GM12878 (cell line): ENCODE data around the gene ITPR2. TPM values are rescaled to one million over a fixed set of nuclear protein-coding genes. Genes with fewer than 3 reads are reported as not detected.

Experiments used
- ATAC-seq: fragments of 200-7000 bp; cut with Tn5 transposase; 3 replicates; pipeline ENCODE4 v1.9.1; 2020; ENCODE audit warnings: mild to moderate bottlenecking, moderate library complexity
- BruUV-seq: library from RNA; stranded (reverse); fragments of 400-500 nt; replicated peaks from 2 replicates; lab custom pipeline; 2021; lab: Mats Ljungman, UMichigan
- CTCF ChIA-PET: fragments of 300-600 bp; sonication (Branson Sonifier 250); formaldehyde crosslinking; extraction: SDS; loops from one replicate; lab custom pipeline; 2021; ENCODE audit warnings: inconsistent platforms; lab: Yijun Ruan, JAX
- POLR2A ChIA-PET: fragments of 350-600 bp; formaldehyde crosslinking; extraction: SDS; loops from one replicate; lab custom pipeline; 2021; ENCODE audit warnings: inconsistent platforms; lab: Charles Lee
- RAD21 ChIA-PET: fragments of 300-600 bp; sonication (Branson Sonifier 250); formaldehyde crosslinking; loops from one replicate; lab custom pipeline; 2023; ENCODE audit warnings: antibody characterized with exemption; ENCODE audit not compliant: unreplicated experiment; lab: Charles Lee
- SMC1A ChIA-PET: fragments of 300-600 bp; sonication (Branson Sonifier 250); formaldehyde crosslinking; loops from one replicate; lab custom pipeline; 2023; ENCODE audit not compliant: unreplicated experiment, uncharacterized antibody; lab: Charles Lee
- DNase-seq: peaks from one replicate; pipeline ENCODE4 v3.0.0-alpha.2; 2011; ENCODE audit warnings: low read depth, low spot score
- FAIRE-seq: peaks from 3 replicates; lab custom pipeline; 2011; peaks lifted over from hg19 to GRCh38; lab: Jason Lieb, UNC
- H2AFZ ChIP-seq: 2 replicates; pipeline ENCODE4 v1.6.0; 2011; ENCODE audit warnings: low read depth, low read length, control low read depth; ENCODE audit not compliant: control insufficient read depth
- H3K27ac ChIP-seq: 2 replicates; pipeline ENCODE4 v1.5.1; 2011; ENCODE audit warnings: control low read depth; ENCODE audit not compliant: control insufficient read depth, insufficient read depth
- H3K27me3 ChIP-seq, 2 experiments: replicated peaks in 1 of 2; 2 replicates each; pipeline versions ENCODE4 v1.6.0 to v1.6.1; 2011; ENCODE audit warnings: low read length in 1 of 2; ENCODE audit not compliant: control insufficient read depth in 2 of 2, insufficient read depth in 2 of 2
- H3K36me3 ChIP-seq, 2 experiments: 2 replicates each; pipeline ENCODE4 v1.5.1; 2011; ENCODE audit warnings: low read length in 1 of 2; ENCODE audit not compliant: control insufficient read depth in 2 of 2, insufficient read depth in 2 of 2
- H3K4me1 ChIP-seq: 2 replicates; pipeline ENCODE4 v1.6.1; 2011; ENCODE audit warnings: mild to moderate bottlenecking, low read length, moderate library complexity, mixed read lengths; ENCODE audit not compliant: control insufficient read depth, insufficient read depth
- H3K4me2 ChIP-seq: 2 replicates; pipeline ENCODE4 v1.6.0; 2011; ENCODE audit warnings: control low read depth; ENCODE audit not compliant: control insufficient read depth, insufficient read depth
- H3K4me3 ChIP-seq: fragments of 200-600 bp; sonication (generic); 2 replicates; pipeline ENCODE4 v1.5.1; 2016
- H3K79me2 ChIP-seq: 2 replicates; pipeline ENCODE4 v1.6.0; 2011; ENCODE audit warnings: low read length; ENCODE audit not compliant: control insufficient read depth, insufficient read depth
- H3K9ac ChIP-seq: 2 replicates; pipeline ENCODE4 v1.8.0; 2011; ENCODE audit warnings: low read length, control low read depth, mixed read lengths; ENCODE audit not compliant: control insufficient read depth, insufficient read depth
- H3K9me3 ChIP-seq: replicated peaks from 3 replicates; pipeline ENCODE4 v1.5.1; 2011; ENCODE audit warnings: mild to moderate bottlenecking, low read length; ENCODE audit not compliant: control insufficient read depth, insufficient read depth
- H4K20me1 ChIP-seq: 2 replicates; pipeline ENCODE4 v1.6.0; 2011; ENCODE audit not compliant: control insufficient read depth, insufficient read depth
- ATF3 ChIP-seq: IDR thresholded peaks from 2 replicates; pipeline ENCODE4 v1.6.1; 2011; ENCODE audit warnings: low read depth, mild to moderate bottlenecking, low read length, moderate library complexity, borderline replicate concordance; ENCODE audit errors: extremely low read depth
- BHLHE40 ChIP-seq, 2 experiments: fragments of 450-650 bp in 1 of 2; IDR thresholded peaks; 2 replicates each; pipeline ENCODE4 v1.6.1; 2011 to 2017; ENCODE audit warnings: low read depth in 2 of 2, borderline replicate concordance in 1 of 2, improper control_type of control experiment in 1 of 2, low read length in 1 of 2, mild to moderate bottlenecking in 1 of 2
- CBX5 ChIP-seq: sonication (generic); IDR thresholded peaks from 2 replicates; pipeline ENCODE4 v1.6.1; 2016; ENCODE audit warnings: low read depth, moderate library complexity, mild to moderate bottlenecking, inconsistent platforms
- FOS ChIP-seq: IDR thresholded peaks from 3 replicates; pipeline ENCODE4 v1.6.1; 2011; ENCODE audit warnings: borderline replicate concordance; ENCODE audit not compliant: insufficient read length; ENCODE audit errors: extremely low read depth
- MAX ChIP-seq: IDR thresholded peaks from 2 replicates; pipeline ENCODE4 v1.6.1; 2012; ENCODE audit warnings: low read depth, low read length, improper control_type of control experiment
- MYB ChIP-seq: fragments of 150-350 bp; IDR thresholded peaks from 2 replicates; pipeline ENCODE4 v1.6.1; 2014; ENCODE audit warnings: mild to moderate bottlenecking, low read depth, low read length, borderline replicate concordance
- POLR2AphosphoS5 ChIP-seq: IDR thresholded peaks from 2 replicates; pipeline ENCODE4 v1.6.1; 2011; ENCODE audit warnings: mild to moderate bottlenecking, low read length, inconsistent platforms
- POU2F2 ChIP-seq: IDR thresholded peaks from 3 replicates; pipeline ENCODE4 v1.6.1; 2011; ENCODE audit warnings: low read depth, mild to moderate bottlenecking, low read length, borderline replicate concordance
- RB1 ChIP-seq: fragments of 450-650 bp; formaldehyde crosslinking; IDR thresholded peaks from 2 replicates; pipeline ENCODE4 v1.6.1; 2017; ENCODE audit warnings: mild to moderate bottlenecking, borderline replicate concordance
- SUPT20H ChIP-seq: IDR thresholded peaks from 2 replicates; pipeline ENCODE4 v1.6.1; 2011; ENCODE audit warnings: low read depth, mild to moderate bottlenecking, low read length, moderate library complexity, borderline replicate concordance; ENCODE audit not compliant: control insufficient read depth
- TAF1 ChIP-seq: IDR thresholded peaks from 2 replicates; pipeline ENCODE4 v1.6.1; 2011; ENCODE audit warnings: mild to moderate bottlenecking, low read depth, low read length, borderline replicate concordance
- YBX1 ChIP-seq: fragments of 450-650 bp; IDR thresholded peaks from 2 replicates; pipeline ENCODE4 v1.6.1; 2016; ENCODE audit warnings: antibody characterized with exemption
- ZZZ3 ChIP-seq: IDR thresholded peaks from 2 replicates; pipeline ENCODE4 v1.6.1; 2011; ENCODE audit warnings: low read depth; ENCODE audit not compliant: control insufficient read depth, insufficient read length
- WGBS: methylation state at CpG from one replicate; pipeline ENCODE4 v1.1.6; 2016; ENCODE audit warnings: low lambda C conversion rate; ENCODE audit not compliant: insufficient replicate concordance, insufficient coverage; ENCODE audit errors: missing lambda C conversion rate; 5-methylcytosine and 5-hydroxymethylcytosine counted together
- in situ Hi-C: fragments of 300-500 bp; cut with MboI; formaldehyde crosslinking; loops from 9 replicates; pipeline ENCODE4 v1.14.3; 2018; ENCODE audit warnings: mixed read lengths
- intact Hi-C: fragments of 100-400 bp; cut with micrococcal nuclease; formaldehyde crosslinking; loops from one replicate; pipeline ENCODE4 v1.14.2; 2022; ENCODE audit not compliant: unreplicated experiment
- polyA plus RNA-seq, 11 experiments: library from polyadenylated mRNA; depleted of rRNA in 4 of 11; unstranded in 6 of 11; stranded (reverse) in 5 of 11; fragments of >200 nt; fragmentation: Nextera tagmentation in 4 of 11; fragmentation: Illumina TruSeq in 1 of 11; extraction: Ambion mirVana in 4 of 11; extraction: Trizol in 1 of 11; gene quantifications; 1 replicate in 1 of 11; 2 replicates in 10 of 11; pipeline versions ENCODE4 v1.2.1 to v1.2.3, GENCODE V29; 2011 to 2016; ENCODE audit warnings: inconsistent platforms in 2 of 11, missing spikeins in 2 of 11, low read depth in 1 of 11
- total RNA-seq, 4 experiments: library from RNA; depleted of rRNA in 3 of 4; stranded (reverse); fragments of >200 nt in 3 of 4; fragmentation: Illumina TruSeq in 1 of 4; extraction: Trizol in 1 of 4; gene quantifications; 2 replicates each; pipeline versions ENCODE4 v1.2.1 to v1.2.3, GENCODE V29; 2013 to 2021

The ITPR2 gene
- total and polyA plus RNA-seq, 10 of the 15 experiments (the other 5 are each of a cell fraction or from before 2014, with no cell fraction given): 7.5 to 76.2 (median 47.1) TPM

- H3K27ac ChIP-seq: peak overlapping the region; percentile 16; the same call in 1 of the 2 replicates
- H3K9me3 ChIP-seq: no peaks in the 10 kb centered on the region; the same call in 2 of the 3 replicates
- H3K4me1 ChIP-seq: peaks cover 22% of the 10 kb centered on the region
- no peak overlapping the region for H3K4me2 ChIP-seq
- intact Hi-C loops (loop anchor here (2.0 kb wide), 1 partner anchor 14 kb away; no protein-coding TSS in a partner anchor), in situ Hi-C loops (no loop called here)
- H3K36me3 ChIP-seq: peaks cover 3 to 22% of the 10 kb centered on the region in 2 experiments; a peak in 2 of 4 replicates
- no peaks in the 10 kb centered on the region for H4K20me1 ChIP-seq
- no peaks in the 10 kb centered on the region for H3K79me2 ChIP-seq
- BruUV-seq: no TSS peak
- ChIA-PET SMC1A (interaction anchor here (0.8 to 6.3 kb wide), 14 partner anchors 8 to 170 kb away, joined by 3 to 91 read pairs (median 6); partner anchors contain the start of gene ITPR2), CTCF (interaction anchor here (0.5 to 1.8 kb wide), 10 partner anchors 10 to 170 kb away, joined by 3 to 9 read pairs (median 4); no protein-coding TSS in a partner anchor), POLR2A (interaction anchor here (1.0 to 1.9 kb wide), 4 partner anchors 8 to 113 kb away, joined by 3 to 6 read pairs (median 4); no protein-coding TSS in a partner anchor), RAD21 (interaction anchor here (0.8 to 2.8 kb wide), 6 partner anchors 13 to 118 kb away, joined by 3 to 17 read pairs (median 9); partner anchors contain the start of gene ITPR2)
- H3K9ac ChIP-seq: no peak overlapping the region
- DNase-seq: no peak
- no peaks in the 10 kb centered on the region for H3K27me3 ChIP-seq
- WGBS: 82% methylated on average over 5 of the region's 5 CpGs
- ATAC-seq: no peak
- no peak overlapping the region for H2AFZ ChIP-seq
- H3K4me3 ChIP-seq: no peak overlapping the region
- TF ChIP-seq FOS (no peak), POLR2AphosphoS5 (no peak), MYB (no peak), YBX1 (no peak), RB1 (no peak), CBX5 (no peak), BHLHE40 (IDR thresholded peaks at IDR 0.05; ENCODE audit: borderline replicate concordance in 1 of 2, low read depth in 2 of 2, low read length in 1 of 2) (no peak), TAF1 (no peak), MAX (no peak), ZZZ3 (no peak), POU2F2 (no peak), SUPT20H (no peak), ATF3 (no peak)
- no peak for FAIRE-seq
Observed at GRCh38 chr12:26715232-26715631, 117.8 kb downstream of the ITPR2 start.
